ENCODE data around the gene FIG4.
A peak's percentile ranks its signal among the peaks of the same experiment; 100 is the strongest.
"Not testable (repeated sequence)": the region's sequence is repeated elsewhere in the genome, so short reads cannot be mapped to it uniquely, and the experiment has no call there.

The FIG4 gene

GRCh38 chr6:109705258-109705657, 14.2 kb downstream of the FIG4 start:
- no peak overlapping the region for H3K27ac ChIP-seq
- TF ChIP-seq CTCF (conservative IDR thresholded peaks at IDR 0.05): peak; percentile 97

GRCh38 chr6:109706513-109706912, 15.4 kb downstream of the FIG4 start:
- TF ChIP-seq CTCF (conservative IDR thresholded peaks at IDR 0.05): no peak
- no peak overlapping the region for H3K27ac ChIP-seq

- H3K27ac ChIP-seq: not testable (repeated sequence)
Observed at GRCh38 chr6:109708099-109708498, 17.0 kb downstream of the FIG4 start.

- TF ChIP-seq CTCF (conservative IDR thresholded peaks at IDR 0.05): no peak
- peak overlapping the region; percentile 52; the same call in 1 of the 2 replicates for H3K27ac ChIP-seq
Observed at GRCh38 chr6:109713097-109713496, 22.0 kb downstream of the FIG4 start.

- TF ChIP-seq CTCF (conservative IDR thresholded peaks at IDR 0.05): no peak
- peak overlapping the region; percentile 52 for H3K27ac ChIP-seq
Observed at GRCh38 chr6:109714166-109714565, 23.1 kb downstream of the FIG4 start.

- no peak for TF ChIP-seq CTCF (conservative IDR thresholded peaks at IDR 0.05)
- peak overlapping the region; percentile 52 for H3K27ac ChIP-seq
Observed at GRCh38 chr6:109714611-109715010, 23.5 kb downstream of the FIG4 start.

- TF ChIP-seq CTCF (conservative IDR thresholded peaks at IDR 0.05): no peak
- no peak overlapping the region for H3K27ac ChIP-seq
Observed at GRCh38 chr6:109715616-109716015, 24.5 kb downstream of the FIG4 start.

GRCh38 chr6:109717971-109718370, 26.9 kb downstream of the FIG4 start:
- TF ChIP-seq CTCF (conservative IDR thresholded peaks at IDR 0.05): no peak
- H3K27ac ChIP-seq: no peak overlapping the region
